Colonic mucosa (tissue), 4 donors: ENCODE results near the gene HOXA4. TPM values are rescaled to one million over a fixed set of nuclear protein-coding genes. Genes with fewer than 3 reads are reported as not detected.
A peak's percentile ranks its signal among the peaks of the same experiment; 100 is the strongest.

Source experiments
- DNase-seq: peaks from one replicate; pipeline ENCODE4 v3.0.0-alpha.2; 2020
- H3K27ac ChIP-seq: fragments of 200-600 bp; one replicate; pipeline ENCODE4 v1.8.0; 2021
- H3K27me3 ChIP-seq: fragments of 200-600 bp; one replicate; pipeline ENCODE4 v1.8.0; 2021
- H3K36me3 ChIP-seq: fragments of 200-600 bp; one replicate; pipeline ENCODE4 v1.8.0; 2021
- H3K4me1 ChIP-seq: fragments of 200-600 bp; one replicate; pipeline ENCODE4 v1.8.0; 2021; ENCODE audit warnings: mild to moderate bottlenecking
- H3K4me3 ChIP-seq: fragments of 200-600 bp; one replicate; pipeline ENCODE4 v1.8.0; 2021
- H3K9ac ChIP-seq, 2 donors: one replicate each; pipeline ENCODE4 v1.7.0; 2013; ENCODE audit warnings: control low read depth in 2 of 2, low read depth in 2 of 2, low read length in 2 of 2
- H3K9me3 ChIP-seq: fragments of 200-600 bp; one replicate; pipeline ENCODE4 v1.8.0; 2021
- intact Hi-C: fragments of 100-400 bp; cut with DNase I; formaldehyde crosslinking; loops from one replicate; pipeline ENCODE4 v1.14.1; 2022
- total RNA-seq, 2 donors: library from RNA; stranded (reverse); fragmentation: NEBNext Ultra II Directional in 1 of 2; extraction: Animal tissue kit (Norgen Biotek cat#: 25700) in 1 of 2; gene quantifications; one replicate each; pipeline ENCODE4 v1.2.1, GENCODE V29; 2021
- TF ChIP-seq, protein P1 (sequence below): fragments of 200-600 bp; IDR thresholded peaks from one replicate; pipeline ENCODE4 v1.8.0; 2022; ENCODE audit warnings: antibody characterized with exemption, mild to moderate bottlenecking
- donor health status: healthy.
- donor health status: DM: no; HTN: no; CAD: no.
- donor health status: DM: no; HTN: no; CAD: no.

HOXA4 gene
- total RNA-seq, 2 donors from 2014 or later, result 3.3 to 4.5 TPM

DNA sequence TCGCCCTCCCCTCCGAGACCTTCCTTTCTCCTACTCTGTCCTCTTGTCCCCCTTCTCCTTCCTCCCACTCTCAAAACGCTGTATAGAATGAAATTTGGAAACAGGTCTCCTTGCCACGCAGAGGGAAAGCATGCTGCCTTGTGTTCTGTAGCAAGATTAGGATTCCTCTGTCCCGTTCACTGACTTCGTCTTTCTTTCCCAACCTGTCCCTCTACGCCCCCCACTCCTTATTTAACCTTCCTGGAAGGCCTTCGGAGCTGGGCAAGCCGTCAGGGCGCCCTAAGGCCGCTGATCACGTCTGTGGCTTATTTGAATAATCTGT lies 33.4 kb upstream of the HOXA4 start:
- DNase-seq, result no peak
- peaks cover 7% of the 10 kb centered on the region for H3K27me3 ChIP-seq
- H3K36me3 ChIP-seq, result no peaks in the 10 kb centered on the region
- H3K27ac ChIP-seq, result peak overlapping the region; percentile 94
- TF ChIP-seq, protein P1, sequence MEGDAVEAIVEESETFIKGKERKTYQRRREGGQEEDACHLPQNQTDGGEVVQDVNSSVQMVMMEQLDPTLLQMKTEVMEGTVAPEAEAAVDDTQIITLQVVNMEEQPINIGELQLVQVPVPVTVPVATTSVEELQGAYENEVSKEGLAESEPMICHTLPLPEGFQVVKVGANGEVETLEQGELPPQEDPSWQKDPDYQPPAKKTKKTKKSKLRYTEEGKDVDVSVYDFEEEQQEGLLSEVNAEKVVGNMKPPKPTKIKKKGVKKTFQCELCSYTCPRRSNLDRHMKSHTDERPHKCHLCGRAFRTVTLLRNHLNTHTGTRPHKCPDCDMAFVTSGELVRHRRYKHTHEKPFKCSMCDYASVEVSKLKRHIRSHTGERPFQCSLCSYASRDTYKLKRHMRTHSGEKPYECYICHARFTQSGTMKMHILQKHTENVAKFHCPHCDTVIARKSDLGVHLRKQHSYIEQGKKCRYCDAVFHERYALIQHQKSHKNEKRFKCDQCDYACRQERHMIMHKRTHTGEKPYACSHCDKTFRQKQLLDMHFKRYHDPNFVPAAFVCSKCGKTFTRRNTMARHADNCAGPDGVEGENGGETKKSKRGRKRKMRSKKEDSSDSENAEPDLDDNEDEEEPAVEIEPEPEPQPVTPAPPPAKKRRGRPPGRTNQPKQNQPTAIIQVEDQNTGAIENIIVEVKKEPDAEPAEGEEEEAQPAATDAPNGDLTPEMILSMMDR, result no peak
- peaks cover 5% of the 10 kb centered on the region for H3K4me1 ChIP-seq
- no peaks in the 10 kb centered on the region for H3K9me3 ChIP-seq
- peak overlapping the region; percentile 64 for H3K4me3 ChIP-seq
- H3K9ac ChIP-seq, result peak overlapping the region; percentile 80 to 98
- intact Hi-C loops, result loop anchor here (5.0 kb wide), 1 partner anchor 792 kb away; no protein-coding TSS in a partner anchor

DNA sequence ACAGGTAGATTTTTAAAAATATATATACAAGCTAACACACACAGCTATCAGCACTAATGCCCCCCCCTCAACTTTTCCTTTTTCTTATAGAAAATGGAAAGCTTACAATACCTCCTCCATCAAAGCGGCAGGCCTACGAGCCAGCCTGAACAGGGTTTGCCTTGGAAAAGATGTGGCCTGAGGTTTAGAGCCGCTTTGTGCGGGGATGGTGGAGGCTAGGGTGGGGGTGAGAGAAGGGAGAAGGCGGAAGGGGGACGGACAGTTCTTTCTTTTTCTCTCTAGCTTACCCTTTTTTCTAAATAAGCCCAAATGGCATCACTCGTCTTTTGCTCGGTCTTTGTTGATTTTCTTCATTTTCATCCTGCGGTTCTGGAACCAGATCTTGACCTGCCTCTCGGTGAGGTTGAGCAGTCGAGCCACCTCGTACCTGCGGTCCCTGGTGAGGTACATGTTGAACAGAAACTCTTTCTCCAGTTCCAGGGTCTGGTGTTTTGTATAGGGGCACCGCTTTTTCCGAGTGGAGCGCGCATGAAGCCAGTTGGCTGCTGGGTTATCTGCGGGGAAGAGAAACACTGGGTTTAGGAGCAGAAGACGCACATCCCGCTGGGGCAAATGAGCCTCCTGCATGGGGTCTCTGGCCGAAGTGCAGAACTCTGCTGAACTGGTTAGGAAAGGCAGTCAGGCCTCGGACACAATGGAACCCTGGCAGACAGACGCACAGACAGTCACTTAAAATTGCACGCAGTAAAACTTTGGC lies 32.9 kb upstream of the HOXA4 start:
- intact Hi-C loops, result loop anchor here (5.0 kb wide), 1 partner anchor 791 kb away; no protein-coding TSS in a partner anchor
- DNase-seq, result no peak
- H3K27ac ChIP-seq, result peak overlapping the region; percentile 94
- peak overlapping the region; percentile 80 to 98 for H3K9ac ChIP-seq
- H3K27me3 ChIP-seq, result peaks cover 8% of the 10 kb centered on the region
- H3K4me1 ChIP-seq, result peaks cover 5% of the 10 kb centered on the region
- TF ChIP-seq, protein P1, result no peak
- no peaks in the 10 kb centered on the region for H3K9me3 ChIP-seq
- H3K4me3 ChIP-seq, result peak overlapping the region; percentile 64
- H3K36me3 ChIP-seq, result no peaks in the 10 kb centered on the region

DNA sequence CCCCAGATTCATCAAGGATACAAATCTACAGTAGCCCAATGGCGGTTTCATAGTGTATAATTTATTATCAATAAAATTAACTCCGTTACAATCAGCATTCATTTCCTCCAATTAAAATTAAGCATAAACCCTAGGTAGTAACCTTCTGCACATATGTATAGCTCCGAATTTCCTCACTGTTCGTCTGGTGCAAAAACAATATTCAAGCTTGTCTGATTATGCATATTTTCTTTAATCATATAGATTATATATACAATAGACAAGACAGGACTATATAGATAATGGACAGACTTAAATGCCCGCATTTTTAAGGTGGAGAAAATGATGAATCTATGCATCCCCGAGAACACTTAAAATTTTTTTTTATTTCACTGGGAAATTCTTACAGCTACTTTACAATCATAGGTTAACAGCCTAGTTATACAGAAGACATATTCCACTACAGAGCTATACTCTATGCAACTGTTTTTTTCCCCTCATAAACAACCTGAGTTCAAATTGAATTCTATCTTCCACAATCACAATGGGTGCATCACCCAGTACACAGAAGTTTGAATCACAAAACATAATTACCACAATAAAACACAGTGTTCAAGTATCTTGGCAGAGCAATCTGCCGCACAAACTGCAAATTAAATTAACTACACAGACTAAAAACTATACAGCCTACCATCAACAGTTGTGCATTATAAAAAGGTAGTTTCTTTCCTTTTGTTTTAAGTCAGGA lies 32.2 kb upstream of the HOXA4 start:
- TF ChIP-seq, protein P1, result no peak
- H3K9ac ChIP-seq, result peak overlapping the region in 1 of 2 donors; percentile 98
- peaks cover 11% of the 10 kb centered on the region for H3K27me3 ChIP-seq
- no peaks in the 10 kb centered on the region for H3K36me3 ChIP-seq
- H3K4me1 ChIP-seq, result peaks cover 5% of the 10 kb centered on the region
- no peak for DNase-seq
- intact Hi-C loops, result loop anchor here (5.0 kb wide), 1 partner anchor 790 kb away; no protein-coding TSS in a partner anchor
- peak overlapping the region; percentile 64 for H3K4me3 ChIP-seq
- H3K27ac ChIP-seq, result peak overlapping the region; percentile 94
- no peaks in the 10 kb centered on the region for H3K9me3 ChIP-seq

DNA sequence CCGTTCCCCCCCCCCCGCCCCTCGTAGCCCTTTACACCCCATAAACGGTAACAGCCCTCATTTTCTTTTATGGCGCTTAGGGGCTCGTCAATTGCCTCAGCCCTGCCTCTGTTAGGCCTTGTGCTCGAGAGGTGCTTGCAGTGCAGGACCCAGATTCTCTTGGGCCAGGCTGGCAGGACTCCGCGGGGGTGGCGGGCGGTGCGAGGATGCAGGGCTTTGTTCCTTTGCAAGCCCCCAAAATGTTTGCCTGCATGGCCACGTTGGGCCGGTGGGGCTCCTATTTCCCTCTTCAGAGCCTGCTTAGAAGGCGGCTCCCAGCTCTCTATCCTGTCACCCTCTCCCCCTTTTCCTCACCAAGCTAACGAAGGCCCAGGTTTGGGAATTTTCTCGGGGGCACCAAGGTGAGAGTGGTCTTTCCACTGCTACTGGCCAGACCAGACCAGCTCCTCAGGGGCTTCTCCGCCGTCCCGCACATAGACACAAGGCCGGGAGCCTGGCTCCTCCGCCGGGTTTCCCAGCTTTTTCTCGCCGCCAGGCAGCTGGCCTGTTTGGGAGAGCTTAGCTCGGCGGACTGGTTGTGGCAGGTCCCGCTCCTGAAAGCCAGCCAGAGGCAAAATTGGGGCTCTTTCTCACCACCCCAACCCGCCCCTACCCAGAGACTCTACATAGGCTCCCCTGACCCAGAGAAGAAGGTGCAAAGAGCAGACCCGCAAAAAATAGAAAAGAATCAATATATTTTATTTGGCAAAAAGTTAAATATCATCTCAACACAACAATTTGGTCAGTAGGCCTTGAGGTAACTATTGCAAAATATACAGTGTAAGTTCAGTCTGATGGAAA lies 31.4 kb upstream of the HOXA4 start:
- Histone ChIP-seq H3K9me3 (no peaks in the 10 kb centered on the region), H3K4me3 (peak overlapping the region; percentile 64), H3K9ac (peak overlapping the region; percentile 52 to 98), H3K36me3 (no peaks in the 10 kb centered on the region), H3K4me1 (peaks cover 5% of the 10 kb centered on the region), H3K27ac (peak overlapping the region; percentile 94), H3K27me3 (peaks cover 11% of the 10 kb centered on the region)
- DNase-seq, result no peak
- intact Hi-C loops, result loop anchor here (5.0 kb wide), 1 partner anchor 790 kb away; no protein-coding TSS in a partner anchor
- TF ChIP-seq, protein P1, result no peak

DNA sequence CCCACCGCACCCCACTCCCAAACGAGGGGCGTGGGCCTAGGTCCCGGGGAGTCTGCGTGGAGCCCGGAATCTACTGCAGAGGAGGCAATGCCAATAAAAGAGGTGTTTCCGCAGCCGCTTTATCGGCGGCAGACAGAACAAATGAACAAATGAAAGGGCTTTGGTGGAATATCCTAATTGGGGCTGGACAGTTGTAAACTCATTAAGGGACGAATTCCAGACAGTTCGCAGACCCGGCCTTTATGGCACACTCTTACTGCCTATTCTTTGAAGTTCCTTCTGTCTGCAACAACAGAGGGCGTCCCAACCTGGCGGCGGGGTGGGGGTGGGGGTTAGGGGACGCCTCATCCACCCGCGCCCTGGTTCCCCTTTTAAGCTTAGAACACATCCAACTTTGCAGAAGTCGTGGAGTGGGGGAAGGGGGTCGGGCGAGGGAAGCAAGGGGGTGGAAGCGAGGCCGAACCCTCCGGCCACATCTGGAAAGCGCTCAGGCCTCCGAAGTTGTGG lies 30.7 kb upstream of the HOXA4 start:
- Histone ChIP-seq H3K27ac (peak overlapping the region; percentile 94), H3K36me3 (no peaks in the 10 kb centered on the region), H3K4me1 (peaks cover 5% of the 10 kb centered on the region), H3K9ac (peak overlapping the region in 1 of 2 donors; percentile 100), H3K4me3 (peak overlapping the region; percentile 64), H3K27me3 (peaks cover 9% of the 10 kb centered on the region), H3K9me3 (no peaks in the 10 kb centered on the region)
- peak; percentile 76 for DNase-seq
- intact Hi-C loops, result loop anchor here (5.0 kb wide), 1 partner anchor 789 kb away; no protein-coding TSS in a partner anchor
- TF ChIP-seq, protein P1, result no peak
